A549 (cell line): ENCODE measurements around the gene RIC1.

Experiments used
- CBX2 ChIP-seq: fragments of 200-600 bp; sonication (generic); IDR thresholded peaks from 2 replicates; pipeline ENCODE4 v1.6.1; 2016; ENCODE audit warnings: low read depth, mild to moderate bottlenecking, borderline replicate concordance
- CEBPB ChIP-seq, 2 experiments: fragments of >200 bp in 1 of 2; sonication (Bioruptor Twin) in 1 of 2; formaldehyde crosslinking in 1 of 2; IDR thresholded peaks; 2 replicates each; pipeline ENCODE4 v1.6.1; 2012 to 2016
- CHD2 ChIP-seq: fragments of 150-350 bp; IDR thresholded peaks from 2 replicates; pipeline ENCODE4 v1.6.1; 2014; ENCODE audit warnings: low read length; ENCODE audit not compliant: partially characterized antibody
- POLR2A ChIP-seq: IDR thresholded peaks from 2 replicates; pipeline ENCODE4 v1.6.1; 2012; ENCODE audit warnings: mild to moderate bottlenecking, low read length
- POLR2AphosphoS2 ChIP-seq: conservative IDR thresholded peaks from 2 replicates; pipeline ENCODE4 v1.6.1; 2012; ENCODE audit warnings: low read length, improper control_type of control experiment, inconsistent platforms
- TF ChIP-seq, protein P1 (sequence below): fragments of >200 bp; sonication (Bioruptor Twin); formaldehyde crosslinking; IDR thresholded peaks from 3 replicates; pipeline ENCODE4 v1.5.1; 2016

DNA sequence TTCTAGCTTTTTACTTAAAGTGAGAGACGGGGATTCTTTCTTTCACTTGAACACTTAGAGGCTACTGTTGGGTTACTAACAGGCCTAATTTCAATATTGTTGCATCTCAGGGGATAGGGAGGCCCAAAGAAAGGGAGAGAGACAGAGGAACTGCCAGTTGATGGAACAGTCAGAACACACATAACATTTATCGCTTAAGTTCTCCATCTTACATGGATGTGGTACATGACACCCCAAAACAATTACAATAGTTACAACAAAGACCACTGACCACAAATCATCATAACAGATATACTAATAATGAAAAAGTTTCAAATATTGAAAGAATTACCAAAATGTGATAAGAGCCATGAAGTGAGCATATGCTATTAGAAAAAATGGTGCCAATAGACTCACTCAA is 4.3 kb upstream of the RIC1 start:
- TF ChIP-seq POLR2A (no peak), POLR2AphosphoS2 (no peak), CHD2 (no peak), CBX2 (no peak), CEBPB (IDR thresholded peaks at IDR 0.05) (no peak)
- TF ChIP-seq, protein P1, sequence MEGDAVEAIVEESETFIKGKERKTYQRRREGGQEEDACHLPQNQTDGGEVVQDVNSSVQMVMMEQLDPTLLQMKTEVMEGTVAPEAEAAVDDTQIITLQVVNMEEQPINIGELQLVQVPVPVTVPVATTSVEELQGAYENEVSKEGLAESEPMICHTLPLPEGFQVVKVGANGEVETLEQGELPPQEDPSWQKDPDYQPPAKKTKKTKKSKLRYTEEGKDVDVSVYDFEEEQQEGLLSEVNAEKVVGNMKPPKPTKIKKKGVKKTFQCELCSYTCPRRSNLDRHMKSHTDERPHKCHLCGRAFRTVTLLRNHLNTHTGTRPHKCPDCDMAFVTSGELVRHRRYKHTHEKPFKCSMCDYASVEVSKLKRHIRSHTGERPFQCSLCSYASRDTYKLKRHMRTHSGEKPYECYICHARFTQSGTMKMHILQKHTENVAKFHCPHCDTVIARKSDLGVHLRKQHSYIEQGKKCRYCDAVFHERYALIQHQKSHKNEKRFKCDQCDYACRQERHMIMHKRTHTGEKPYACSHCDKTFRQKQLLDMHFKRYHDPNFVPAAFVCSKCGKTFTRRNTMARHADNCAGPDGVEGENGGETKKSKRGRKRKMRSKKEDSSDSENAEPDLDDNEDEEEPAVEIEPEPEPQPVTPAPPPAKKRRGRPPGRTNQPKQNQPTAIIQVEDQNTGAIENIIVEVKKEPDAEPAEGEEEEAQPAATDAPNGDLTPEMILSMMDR, result no peak
